Globus pallidus (tissue), 1 donor: Measurements from ENCODE around the gene CTNND1.
"Not testable (repeated sequence)": the region's sequence is repeated elsewhere in the genome, so short reads cannot be mapped to it uniquely, and the experiment has no call there.

Experiments used
- DNase-seq: peaks from one replicate; pipeline ENCODE4 v3.0.0-alpha.2; 2015; ENCODE audit warnings: low spot score

CTNND1 gene

GRCh38 chr11:57761301-57762234 is at the start of gene CTNND1:
Gene CTNND1 (plus strand): TSS chr11:57761802. CDS start chr11:57791479, 29,677 bp downstream.
- peak; percentile 93 for DNase-seq

- DNase-seq: peak; percentile 99
Observed at GRCh38 chr11:57712256-57713150, 49.1 kb upstream of the CTNND1 start, which contains the start of gene TMX2. Gene TMX2 (plus strand): TSS chr11:57712593. CDS start chr11:57712619, 26 bp downstream.

- no peak for DNase-seq
Observed at GRCh38 chr11:57713835-57714234, 47.8 kb upstream of the CTNND1 start.

- DNase-seq: not testable (repeated sequence)
Observed at GRCh38 chr11:57716726-57717125, 44.9 kb upstream of the CTNND1 start.

GRCh38 chr11:57727185-57727584 is 34.4 kb upstream of the CTNND1 start:
- no peak for DNase-seq

GRCh38 chr11:57728829-57729228 is 32.8 kb upstream of the CTNND1 start:
- no peak for DNase-seq

GRCh38 chr11:57729479-57729878 is 32.1 kb upstream of the CTNND1 start:
- DNase-seq: no peak

- no peak for DNase-seq
Observed at GRCh38 chr11:57732661-57733060, 28.9 kb upstream of the CTNND1 start.

- DNase-seq: no peak
Observed at GRCh38 chr11:57735619-57736298, 25.8 kb upstream of the CTNND1 start.

- peak; percentile 94 for DNase-seq
Observed at GRCh38 chr11:57741132-57742086, 20.2 kb upstream of the CTNND1 start, which contains the start of gene SELENOH. Gene SELENOH (plus strand): TSS chr11:57741491. CDS start chr11:57741596, 105 bp downstream.

GRCh38 chr11:57742087-57742452 is 19.5 kb upstream of the CTNND1 start:
- DNase-seq: no peak

GRCh38 chr11:57744357-57744756 is 17.2 kb upstream of the CTNND1 start:
- DNase-seq: no peak

- no peak for DNase-seq
Observed at GRCh38 chr11:57745206-57745605, 16.4 kb upstream of the CTNND1 start.

GRCh38 chr11:57746920-57747319 is 14.7 kb upstream of the CTNND1 start:
- DNase-seq: no peak

GRCh38 chr11:57751176-57751575 is 10.4 kb upstream of the CTNND1 start:
- no peak for DNase-seq

GRCh38 chr11:57751676-57752253 is 9.8 kb upstream of the CTNND1 start, which contains the start of gene BTBD18:
Gene BTBD18 (minus strand): TSS chr11:57751819. CDS start chr11:57751188, 631 bp downstream.
- DNase-seq: peak; percentile 34

GRCh38 chr11:57752954-57753353 is 8.6 kb upstream of the CTNND1 start:
- no peak for DNase-seq

- no peak for DNase-seq
Observed at GRCh38 chr11:57758174-57758573, 3.4 kb upstream of the CTNND1 start.

- no peak for DNase-seq
Observed at GRCh38 chr11:57762235-57762861, 746 bp downstream of the CTNND1 start.

GRCh38 chr11:57763568-57763967 is 2.0 kb downstream of the CTNND1 start:
- DNase-seq: no peak
